Measurements from ENCODE around the gene GTF3C5.
"Not testable (repeated sequence)": the region's sequence is repeated elsewhere in the genome, so short reads cannot be mapped to it uniquely, and the experiment has no call there.

The GTF3C5 gene, protein sequence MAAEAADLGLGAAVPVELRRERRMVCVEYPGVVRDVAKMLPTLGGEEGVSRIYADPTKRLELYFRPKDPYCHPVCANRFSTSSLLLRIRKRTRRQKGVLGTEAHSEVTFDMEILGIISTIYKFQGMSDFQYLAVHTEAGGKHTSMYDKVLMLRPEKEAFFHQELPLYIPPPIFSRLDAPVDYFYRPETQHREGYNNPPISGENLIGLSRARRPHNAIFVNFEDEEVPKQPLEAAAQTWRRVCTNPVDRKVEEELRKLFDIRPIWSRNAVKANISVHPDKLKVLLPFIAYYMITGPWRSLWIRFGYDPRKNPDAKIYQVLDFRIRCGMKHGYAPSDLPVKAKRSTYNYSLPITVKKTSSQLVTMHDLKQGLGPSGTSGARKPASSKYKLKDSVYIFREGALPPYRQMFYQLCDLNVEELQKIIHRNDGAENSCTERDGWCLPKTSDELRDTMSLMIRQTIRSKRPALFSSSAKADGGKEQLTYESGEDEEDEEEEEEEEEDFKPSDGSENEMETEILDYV

DNA sequence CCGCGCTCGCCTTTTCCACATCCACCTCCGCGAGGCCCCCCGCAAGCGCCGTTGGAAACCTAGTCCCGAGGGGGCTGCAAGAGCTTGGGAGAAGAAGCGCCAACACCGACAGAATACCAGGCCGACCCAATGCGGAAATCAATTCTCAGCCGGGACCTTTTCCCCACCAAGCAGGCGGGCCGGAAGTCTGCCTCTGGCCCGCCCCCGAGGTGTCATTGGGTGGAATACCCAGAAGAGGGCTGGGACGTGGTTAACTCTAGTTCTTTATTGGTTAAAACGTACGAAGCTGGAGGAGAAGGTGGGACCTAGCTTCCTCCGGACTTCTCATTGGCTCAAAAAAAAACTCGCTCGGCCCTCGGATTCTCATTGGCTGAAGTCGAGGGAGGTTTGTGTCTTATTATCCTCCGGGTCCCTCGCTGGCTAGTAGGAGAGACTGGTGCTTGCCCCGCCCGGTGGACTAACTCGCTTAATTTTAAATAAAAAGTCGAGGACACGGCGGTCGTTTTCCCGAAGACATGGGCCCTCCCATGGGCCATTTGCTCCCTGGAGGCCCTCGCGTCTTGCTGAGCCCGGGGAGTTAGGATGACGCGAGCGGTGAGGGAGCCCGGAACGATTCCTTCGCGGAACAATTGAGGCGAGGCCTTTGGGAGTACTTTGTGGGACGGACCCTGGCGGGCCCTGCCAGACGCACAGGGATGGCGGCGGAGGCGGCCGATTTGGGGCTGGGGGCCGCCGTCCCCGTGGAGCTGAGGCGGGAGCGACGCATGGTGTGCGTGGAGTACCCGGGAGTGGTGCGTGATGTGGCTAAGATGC is at the start of gene GTF3C5:
TSS of gene GTF3C5 (plus strand) at position 681 of the 813 bp plus-strand sequence. CDS start at position 696, 15 bp downstream.
- DNase-seq, result peak; percentile 89 to 90

- DNase-seq, result no peak
Observed at GRCh38 chr9:132982458-132982857, 48.3 kb upstream of the GTF3C5 start.

GRCh38 chr9:132983491-132984201 is 47.2 kb upstream of the GTF3C5 start:
- DNase-seq, result no peak

DNA sequence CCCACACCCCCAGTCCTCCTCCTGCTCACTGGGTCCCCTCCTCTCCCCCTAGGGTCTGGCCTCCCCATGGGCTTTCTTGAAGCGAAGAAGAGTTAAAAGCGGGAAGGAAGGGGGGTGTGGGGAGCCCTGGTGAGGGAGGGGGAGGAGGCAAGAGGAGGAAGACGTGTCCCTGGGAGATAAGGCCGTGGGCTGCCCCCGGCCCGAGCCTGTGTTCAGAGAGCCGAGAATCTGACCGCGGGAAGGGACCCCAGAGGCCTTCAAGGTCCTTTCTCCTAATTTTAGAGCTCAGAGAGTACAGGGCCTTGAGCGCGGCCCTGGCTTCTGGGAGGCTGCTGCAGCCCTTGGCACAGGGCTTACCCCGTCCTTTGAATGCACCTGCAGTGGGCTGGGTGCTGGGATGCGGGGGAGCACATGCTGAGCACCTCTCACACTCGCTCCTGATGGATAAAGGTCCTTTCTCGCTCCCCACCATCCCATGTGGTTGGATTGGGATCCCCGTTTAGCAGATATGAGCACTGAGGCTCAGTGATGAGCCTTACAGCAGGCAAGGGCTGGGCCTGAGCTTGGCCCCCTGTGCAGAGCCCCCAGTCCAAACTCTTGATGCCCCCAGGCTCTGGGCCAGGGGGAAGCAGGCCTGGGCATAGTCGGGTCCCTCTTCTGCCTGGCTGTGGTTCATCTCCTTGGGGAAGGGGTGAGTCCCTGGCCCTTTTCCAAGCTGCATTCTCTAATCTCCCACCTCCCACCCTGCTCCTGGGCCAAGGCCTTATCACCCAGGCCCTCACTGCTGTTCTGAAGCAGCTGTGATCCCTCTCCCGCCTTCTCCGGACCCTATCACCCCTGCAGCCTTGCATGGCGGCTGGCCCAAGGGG is 46.4 kb upstream of the GTF3C5 start:
- no peak for DNase-seq

DNA sequence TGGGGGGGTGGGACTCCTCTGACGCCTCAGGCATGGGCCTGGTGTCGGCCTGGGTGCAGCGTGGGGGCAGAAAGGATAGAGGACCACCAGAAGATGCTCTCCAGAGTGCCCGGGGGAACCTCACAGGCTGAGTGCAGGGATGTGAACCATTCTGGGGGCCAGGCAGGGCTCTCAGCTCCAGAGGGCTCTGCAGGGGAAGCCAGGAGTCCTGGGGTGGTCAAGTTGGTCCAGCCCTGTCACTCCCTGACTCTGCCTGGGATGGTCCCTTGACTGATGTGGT is 45.8 kb upstream of the GTF3C5 start:
- no peak for DNase-seq

DNA sequence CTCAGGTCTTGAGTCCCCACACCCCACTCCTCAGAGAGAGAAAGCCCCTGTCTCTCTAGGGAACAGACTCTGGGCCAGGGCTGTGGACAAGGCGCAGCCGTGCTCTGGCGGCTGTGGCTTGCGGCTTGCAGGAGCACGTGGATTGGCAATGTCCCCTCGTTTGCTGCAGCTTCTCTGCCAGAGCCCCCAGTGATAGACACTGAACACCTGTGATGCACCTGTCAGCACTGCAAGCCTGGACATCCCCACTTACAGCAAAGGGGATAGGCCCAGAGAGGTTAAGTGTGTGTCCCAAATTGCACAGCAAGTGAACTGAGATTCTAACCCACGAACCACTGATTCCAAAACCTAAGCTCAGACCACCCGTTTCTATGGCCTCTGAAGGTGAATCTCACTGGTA is 45.3 kb upstream of the GTF3C5 start:
- DNase-seq, result no peak

GRCh38 chr9:132986114-132986513 is 44.7 kb upstream of the GTF3C5 start:
- DNase-seq, result no peak

- no peak for DNase-seq
Observed at GRCh38 chr9:132986640-132987620, 43.9 kb upstream of the GTF3C5 start.

GRCh38 chr9:132988244-132989013 is 42.4 kb upstream of the GTF3C5 start:
- no peak for DNase-seq

DNA sequence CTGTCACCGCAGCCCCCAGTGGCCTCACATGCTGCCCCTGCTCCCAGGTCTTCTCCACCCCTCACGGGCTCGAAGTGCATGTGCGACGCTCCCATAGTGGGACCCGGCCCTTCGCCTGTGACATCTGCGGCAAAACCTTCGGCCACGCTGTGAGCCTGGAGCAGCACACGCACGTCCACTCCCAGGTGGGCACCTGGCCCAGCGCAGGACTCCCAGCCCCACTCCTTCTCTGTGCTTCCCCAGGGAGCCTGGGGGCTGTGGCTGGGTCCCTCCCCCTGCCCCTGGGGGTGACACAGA is 41.8 kb upstream of the GTF3C5 start:
- DNase-seq, result no peak

- DNase-seq, result no peak
Observed at GRCh38 chr9:132989414-132989996, 41.3 kb upstream of the GTF3C5 start.

DNA sequence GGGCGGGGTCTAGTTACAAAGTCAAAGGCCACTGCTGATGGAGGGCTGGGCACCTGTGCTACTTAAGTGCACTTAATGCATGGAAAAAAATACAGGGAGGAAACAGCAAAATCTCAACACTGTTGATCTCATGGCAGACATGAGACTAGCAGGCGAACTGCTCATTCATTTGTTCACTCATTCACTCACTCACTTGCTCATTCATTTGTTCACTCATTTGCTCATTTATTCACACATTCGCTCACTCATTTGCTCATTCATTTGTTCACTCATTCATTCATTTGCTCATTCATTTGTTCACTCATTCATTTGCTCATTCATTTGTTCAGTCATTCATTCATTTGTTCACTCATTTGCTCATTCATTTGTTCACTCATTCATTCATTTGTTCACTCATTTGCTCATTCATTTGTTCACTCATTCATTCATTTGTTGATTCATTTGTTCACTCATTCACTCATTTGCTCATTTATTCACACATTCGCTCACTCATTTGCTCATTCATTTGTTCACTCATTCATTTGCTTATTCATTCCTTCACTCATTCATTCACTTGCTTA is 40.7 kb upstream of the GTF3C5 start:
- not testable (repeated sequence) for DNase-seq

GRCh38 chr9:132990781-132991180 is 40.0 kb upstream of the GTF3C5 start:
- DNase-seq, result no peak

- DNase-seq, result no peak
Observed at GRCh38 chr9:132991351-132992300, 39.2 kb upstream of the GTF3C5 start.

- no peak for DNase-seq
Observed at GRCh38 chr9:132993511-132993939, 37.3 kb upstream of the GTF3C5 start.

DNA sequence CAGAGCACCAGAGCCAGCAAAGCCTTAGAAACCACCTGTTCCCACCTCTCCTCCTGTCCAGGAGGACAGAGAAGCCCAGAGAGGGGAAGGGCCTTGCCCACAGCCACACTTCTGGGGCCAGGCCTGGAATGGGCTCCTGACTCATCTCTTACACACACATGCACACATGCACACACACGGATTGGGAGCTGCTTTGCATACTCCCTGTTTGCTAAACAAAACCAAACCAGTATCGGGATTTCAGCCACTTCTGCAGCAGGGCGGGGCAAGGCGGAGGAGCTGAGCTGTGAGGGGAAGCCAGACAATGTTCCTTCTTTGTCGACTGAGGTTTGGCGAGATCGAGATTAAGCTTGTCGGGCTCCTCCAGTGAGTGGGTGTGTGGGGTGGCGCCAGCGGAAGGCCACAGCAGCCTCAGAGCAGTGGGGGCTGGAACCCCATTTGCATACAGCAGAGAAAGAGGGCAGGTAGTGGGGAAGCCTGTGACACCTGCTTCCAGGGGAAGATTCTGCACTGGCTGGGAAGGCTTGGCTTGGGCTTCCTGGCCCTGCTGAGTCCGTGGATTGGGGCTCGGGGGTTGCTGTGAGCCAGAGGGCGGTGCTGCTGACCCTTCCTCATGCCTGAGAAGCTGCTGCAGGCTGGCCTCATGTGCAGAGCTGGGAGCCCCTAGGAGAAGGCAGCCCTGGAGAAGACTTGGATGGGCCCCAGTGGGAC is 36.2 kb upstream of the GTF3C5 start:
- DNase-seq, result no peak

DNA sequence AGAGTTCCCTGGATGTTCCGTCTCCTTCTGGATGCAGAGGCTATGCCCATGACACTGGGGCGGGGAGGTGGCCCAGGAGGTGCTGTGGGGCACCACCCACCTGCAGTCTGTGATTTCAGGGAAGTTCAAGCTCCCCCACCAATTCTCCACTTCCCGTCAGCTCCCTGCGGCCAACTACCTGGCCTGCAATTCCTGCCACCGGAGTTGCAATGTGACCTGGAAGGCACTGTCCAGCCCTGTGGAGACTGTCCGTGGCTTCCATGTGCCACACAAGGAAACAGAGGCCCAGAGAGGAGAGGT is 35.7 kb upstream of the GTF3C5 start:
- DNase-seq, result no peak

GRCh38 chr9:132995879-132996278 is 34.9 kb upstream of the GTF3C5 start:
- no peak for DNase-seq
